Mesendoderm (in vitro differentiated cells): ENCODE data around the gene MRPL21.

ENCODE experiments used
- DNase-seq: peaks from one replicate; pipeline ENCODE4 v3.0.0; 2013
- H2AK5ac ChIP-seq: 2 replicates; pipeline ENCODE4 v1.6.1; 2013; ENCODE audit warnings: low read length, inconsistent platforms
- H2BK120ac ChIP-seq: 2 replicates; pipeline ENCODE4 v1.6.1; 2013; ENCODE audit warnings: low read depth, mild to moderate bottlenecking, low read length, moderate library complexity, mixed read lengths
- H2BK15ac ChIP-seq: replicated peaks from 2 replicates; pipeline ENCODE4 v1.6.1; 2013; ENCODE audit warnings: low read depth, mild to moderate bottlenecking, moderate library complexity
- H2BK5ac ChIP-seq: 2 replicates; pipeline ENCODE4 v1.6.1; 2013; ENCODE audit warnings: low read length, inconsistent platforms
- H3K18ac ChIP-seq: 2 replicates; pipeline ENCODE4 v1.6.1; 2013; ENCODE audit warnings: mild to moderate bottlenecking, low read length, mixed read lengths
- H3K23ac ChIP-seq: one replicate; pipeline ENCODE4 v1.6.1; 2013; ENCODE audit warnings: low read length
- H3K27ac ChIP-seq: 2 replicates; pipeline ENCODE4 v1.5.1; 2013; ENCODE audit warnings: low read depth, mild to moderate bottlenecking, inconsistent platforms, low read length, moderate library complexity
- H3K27me3 ChIP-seq: 2 replicates; pipeline ENCODE4 v1.6.1; 2013; ENCODE audit warnings: low read length, control low read depth, mild to moderate bottlenecking, inconsistent platforms; ENCODE audit not compliant: insufficient read depth, poor library complexity
- H3K36me3 ChIP-seq: 2 replicates; pipeline ENCODE4 v1.6.1; 2013; ENCODE audit warnings: low read length, inconsistent platforms; ENCODE audit not compliant: control insufficient read depth, insufficient read depth
- H3K4ac ChIP-seq: one replicate; pipeline ENCODE4 v1.6.1; 2013; ENCODE audit warnings: low read depth, mild to moderate bottlenecking, low read length, moderate library complexity
- H3K4me1 ChIP-seq: 2 replicates; pipeline ENCODE4 v1.6.1; 2013; ENCODE audit warnings: low read depth, low read length, inconsistent platforms; ENCODE audit not compliant: control insufficient read depth
- H3K4me2 ChIP-seq: 2 replicates; pipeline ENCODE4 v1.6.1; 2013; ENCODE audit warnings: low read length
- H3K4me3 ChIP-seq: 2 replicates; pipeline ENCODE4 v1.5.1; 2013; ENCODE audit warnings: mild to moderate bottlenecking, low read length
- H3K56ac ChIP-seq: one replicate; pipeline ENCODE4 v1.6.1; 2013; ENCODE audit warnings: low read length
- H3K79me1 ChIP-seq: 2 replicates; pipeline ENCODE4 v1.6.1; 2013; ENCODE audit warnings: low read length, inconsistent platforms
- H3K79me2 ChIP-seq: 2 replicates; pipeline ENCODE4 v1.6.1; 2013; ENCODE audit warnings: mild to moderate bottlenecking, low read length; ENCODE audit not compliant: control insufficient read depth, insufficient read depth
- H3K9ac ChIP-seq: 2 replicates; pipeline ENCODE4 v1.6.1; 2013; ENCODE audit warnings: low read length, inconsistent platforms
- H4K5ac ChIP-seq: one replicate; pipeline ENCODE4 v1.6.1; 2013; ENCODE audit warnings: low read length
- H4K8ac ChIP-seq: one replicate; pipeline ENCODE4 v1.6.1; 2013; ENCODE audit warnings: low read depth, mild to moderate bottlenecking, control low read depth, low read length, moderate library complexity
- WGBS: extraction: QIAGEN DNeasy Blood & Tissue Kit; methylation state at CpG from one replicate; pipeline ENCODE4 v1.1.7; 2013; ENCODE audit warnings: low lambda C conversion rate, missing lambda C conversion rate; ENCODE audit not compliant: insufficient coverage; ENCODE audit errors: extremely low coverage; 5-methylcytosine and 5-hydroxymethylcytosine counted together

The MRPL21 gene

DNA sequence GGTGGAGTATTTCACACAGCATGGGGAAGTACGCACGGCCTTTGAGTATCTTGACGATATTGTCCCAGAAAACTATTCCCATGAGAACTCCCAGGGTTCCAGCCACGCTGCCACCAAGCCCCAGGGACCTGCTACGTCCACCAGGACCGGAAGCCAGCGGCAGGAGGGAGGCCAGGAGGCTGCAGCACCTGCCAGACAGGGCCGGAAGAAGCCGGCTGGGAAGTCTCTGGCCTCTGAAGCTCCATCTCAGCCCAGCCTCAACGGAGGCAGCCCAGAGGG is 32.7 kb upstream of the MRPL21 start:
- no peaks in the 10 kb centered on the region for H3K79me1 ChIP-seq
- H4K8ac ChIP-seq = no peak overlapping the region
- no peak overlapping the region for H3K56ac ChIP-seq
- H2AK5ac ChIP-seq = no peak overlapping the region
- no peak overlapping the region for H2BK120ac ChIP-seq
- H3K27ac ChIP-seq = no peak overlapping the region
- no peak overlapping the region for H3K4me3 ChIP-seq
- no peak overlapping the region for H2BK5ac ChIP-seq
- no peaks in the 10 kb centered on the region for H3K27me3 ChIP-seq
- no peaks in the 10 kb centered on the region for H3K79me2 ChIP-seq
- H3K23ac ChIP-seq = no peak overlapping the region
- DNase-seq = no peak
- no peak overlapping the region for H3K18ac ChIP-seq
- WGBS = no CpG with 5 or more reads among the region's 10 CpGs
- H3K9ac ChIP-seq = no peak overlapping the region
- no peak overlapping the region for H4K5ac ChIP-seq
- no peak overlapping the region for H3K4ac ChIP-seq
- H2BK15ac ChIP-seq = no peak overlapping the region
- no peaks in the 10 kb centered on the region for H3K4me1 ChIP-seq
- no peak overlapping the region for H3K4me2 ChIP-seq
- peaks cover 5% of the 10 kb centered on the region for H3K36me3 ChIP-seq

DNA sequence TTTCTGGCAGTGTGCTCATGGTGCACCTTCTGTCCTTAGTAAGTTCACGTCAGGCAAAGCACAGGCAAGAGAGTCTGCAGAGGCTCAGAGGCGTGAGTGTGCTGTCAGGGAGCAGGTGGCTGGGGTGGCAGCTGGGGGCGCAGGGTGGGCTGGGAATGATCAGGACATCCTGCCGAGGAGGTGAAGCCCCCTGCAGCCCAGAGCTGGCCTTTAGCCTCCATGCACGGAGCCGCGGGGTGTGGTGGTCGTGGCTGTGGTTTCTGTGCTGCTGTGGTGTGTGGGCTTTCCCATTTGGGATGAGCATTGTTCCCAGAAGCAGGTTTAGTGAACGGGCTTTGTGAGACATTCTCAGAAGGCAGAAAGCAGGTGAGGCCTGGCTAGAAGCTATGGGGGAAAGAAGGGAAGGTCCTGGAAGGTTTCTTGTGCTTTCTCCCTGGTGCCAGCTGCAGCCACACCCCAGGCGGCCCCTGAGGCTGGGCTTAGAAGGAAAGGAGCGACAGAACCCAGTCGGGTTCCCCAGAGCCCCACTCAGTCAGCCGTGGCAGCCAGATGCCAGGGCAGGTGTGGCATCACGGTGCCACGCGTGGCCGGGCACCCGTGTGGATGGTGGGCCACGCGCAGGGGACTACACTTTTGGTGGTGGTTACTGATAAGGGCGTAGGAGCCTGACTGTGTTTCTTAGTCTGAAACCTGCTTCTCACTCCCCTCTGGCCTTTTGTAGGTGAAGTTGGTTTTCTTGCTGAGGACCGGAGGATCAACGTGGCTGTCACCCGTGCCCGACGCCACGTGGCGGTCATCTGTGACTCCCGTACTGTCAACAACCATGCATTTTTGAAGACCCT is 32.1 kb upstream of the MRPL21 start:
- H2AK5ac ChIP-seq = no peak overlapping the region
- H3K4me2 ChIP-seq = no peak overlapping the region
- no peak overlapping the region for H3K27ac ChIP-seq
- H3K56ac ChIP-seq = no peak overlapping the region
- H3K23ac ChIP-seq = no peak overlapping the region
- no peak overlapping the region for H2BK120ac ChIP-seq
- H3K4ac ChIP-seq = no peak overlapping the region
- H3K4me1 ChIP-seq = no peaks in the 10 kb centered on the region
- H2BK15ac ChIP-seq = no peak overlapping the region
- DNase-seq = no peak
- H3K79me2 ChIP-seq = no peaks in the 10 kb centered on the region
- H3K79me1 ChIP-seq = no peaks in the 10 kb centered on the region
- no peak overlapping the region for H3K9ac ChIP-seq
- no peak overlapping the region for H3K4me3 ChIP-seq
- H3K27me3 ChIP-seq = no peaks in the 10 kb centered on the region
- WGBS = no CpG with 5 or more reads among the region's 29 CpGs
- no peak overlapping the region for H4K5ac ChIP-seq
- no peak overlapping the region for H2BK5ac ChIP-seq
- H3K18ac ChIP-seq = no peak overlapping the region
- no peak overlapping the region for H4K8ac ChIP-seq
- H3K36me3 ChIP-seq = peaks cover 5% of the 10 kb centered on the region

DNA sequence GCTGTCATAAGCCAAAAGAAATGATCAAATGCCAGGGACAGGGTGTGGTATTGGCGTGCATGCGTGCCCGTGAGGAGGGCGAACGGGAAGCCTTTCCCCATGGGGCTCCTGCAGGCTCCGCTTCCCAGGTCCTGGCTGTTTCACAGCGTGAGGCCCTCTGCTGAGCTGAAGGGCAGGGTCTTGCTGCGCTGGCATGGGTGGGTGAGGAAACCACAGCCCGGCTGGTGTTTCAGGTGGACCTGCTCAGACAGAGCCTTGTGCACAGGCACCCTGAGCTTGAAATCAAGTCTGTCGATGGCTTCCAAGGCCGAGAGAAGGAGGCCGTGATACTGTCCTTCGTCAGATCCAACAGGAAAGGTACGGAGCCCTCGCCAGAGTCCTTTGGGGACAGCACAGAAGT is 31.4 kb upstream of the MRPL21 start:
- Histone ChIP-seq H3K36me3 (peaks cover 5% of the 10 kb centered on the region), H3K27me3 (no peaks in the 10 kb centered on the region), H3K79me2 (no peaks in the 10 kb centered on the region)

DNA sequence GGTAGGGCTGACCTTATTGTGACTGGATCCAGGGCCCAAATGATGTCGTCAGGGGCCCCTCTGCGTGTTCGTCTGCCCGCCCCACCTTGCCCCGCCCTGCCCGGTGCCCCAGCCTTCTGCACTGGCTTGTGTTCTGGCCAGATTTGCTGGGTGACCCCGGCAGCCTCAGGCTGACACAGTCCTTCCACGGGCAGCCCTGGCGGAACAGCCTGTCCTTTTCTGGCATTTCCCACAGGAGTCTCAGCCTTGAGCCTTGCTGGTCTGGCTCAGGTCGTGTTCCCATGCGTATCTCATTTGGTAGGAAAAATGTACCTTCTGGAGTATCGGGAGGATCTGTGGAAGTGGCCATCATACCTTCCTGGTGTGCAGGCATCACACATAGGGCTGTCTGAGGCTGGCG is 31.0 kb upstream of the MRPL21 start:
- no peak overlapping the region for H3K4ac ChIP-seq
- no CpG with 5 or more reads among the region's 13 CpGs for WGBS
- DNase-seq = no peak
- no peak overlapping the region for H3K56ac ChIP-seq
- no peak overlapping the region for H3K4me3 ChIP-seq
- H2BK15ac ChIP-seq = no peak overlapping the region
- no peak overlapping the region for H4K5ac ChIP-seq
- H3K23ac ChIP-seq = no peak overlapping the region
- peaks cover 5% of the 10 kb centered on the region for H3K36me3 ChIP-seq
- H3K4me2 ChIP-seq = no peak overlapping the region
- no peak overlapping the region for H2BK120ac ChIP-seq
- no peaks in the 10 kb centered on the region for H3K79me2 ChIP-seq
- no peak overlapping the region for H4K8ac ChIP-seq
- H3K9ac ChIP-seq = no peak overlapping the region
- H2BK5ac ChIP-seq = no peak overlapping the region
- H3K4me1 ChIP-seq = no peaks in the 10 kb centered on the region
- no peak overlapping the region for H2AK5ac ChIP-seq
- H3K18ac ChIP-seq = no peak overlapping the region
- H3K79me1 ChIP-seq = no peaks in the 10 kb centered on the region
- H3K27me3 ChIP-seq = no peaks in the 10 kb centered on the region
- no peak overlapping the region for H3K27ac ChIP-seq

More for the DNA sequence above, 31.4 kb upstream of the MRPL21 start:
- no peaks in the 10 kb centered on the region for H3K79me1 ChIP-seq
- no peak overlapping the region for H3K4me3 ChIP-seq
- H4K5ac ChIP-seq = no peak overlapping the region
- no peak overlapping the region for H2BK120ac ChIP-seq
- no peak overlapping the region for H3K23ac ChIP-seq
- H2BK5ac ChIP-seq = no peak overlapping the region
- no peak overlapping the region for H2AK5ac ChIP-seq
- no peak overlapping the region for H3K18ac ChIP-seq
- no peak overlapping the region for H3K4me2 ChIP-seq
- no peaks in the 10 kb centered on the region for H3K4me1 ChIP-seq
- no peak overlapping the region for H3K9ac ChIP-seq
- H2BK15ac ChIP-seq = no peak overlapping the region
- no peak overlapping the region for H3K56ac ChIP-seq
- no CpG with 5 or more reads among the region's 15 CpGs for WGBS
- no peak overlapping the region for H3K4ac ChIP-seq
- DNase-seq = no peak
- H3K27ac ChIP-seq = no peak overlapping the region
- H4K8ac ChIP-seq = no peak overlapping the region

DNA sequence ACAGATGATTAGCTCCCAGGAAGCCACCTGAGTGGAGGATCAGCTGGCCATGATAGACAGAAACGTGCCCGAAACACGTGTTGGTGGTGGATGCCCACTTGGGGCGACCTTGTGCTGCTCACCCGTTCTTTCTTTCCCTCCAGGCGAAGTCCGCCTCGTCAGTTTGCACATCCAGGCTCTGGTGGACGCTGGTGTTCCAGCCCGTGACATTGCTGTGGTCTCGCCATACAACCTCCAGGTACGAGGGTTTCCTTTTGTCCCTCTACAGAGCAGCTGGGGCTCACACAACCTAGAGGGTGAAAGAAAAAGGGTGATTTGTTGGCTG is 30.7 kb upstream of the MRPL21 start:
- no CpG with 5 or more reads among the region's 12 CpGs for WGBS
- Histone ChIP-seq H3K4me1 (no peaks in the 10 kb centered on the region), H3K36me3 (peaks cover 7% of the 10 kb centered on the region)

More for the DNA sequence above, 30.7 kb upstream of the MRPL21 start:
- Histone ChIP-seq H2BK15ac (no peak overlapping the region), H3K18ac (no peak overlapping the region), H3K27ac (no peak overlapping the region), H3K56ac (no peak overlapping the region), H3K4me2 (no peak overlapping the region), H3K79me2 (no peaks in the 10 kb centered on the region), H3K27me3 (no peaks in the 10 kb centered on the region), H3K9ac (no peak overlapping the region), H3K4ac (no peak overlapping the region), H2BK5ac (no peak overlapping the region), H3K4me3 (no peak overlapping the region), H3K79me1 (no peaks in the 10 kb centered on the region), H2BK120ac (no peak overlapping the region), H2AK5ac (no peak overlapping the region), H4K5ac (no peak overlapping the region), H4K8ac (no peak overlapping the region), H3K23ac (no peak overlapping the region)
- no peak for DNase-seq
